Stimulated activated CD8-positive, alpha-beta memory T cell treated with anti-CD3 and anti-CD28 coated beads, Interleukin-12 subunit alpha, Interleukin-12 subunit beta, amount 100 ng/mL, for 1 hour (primary cell): Measurements from ENCODE around the gene FAM43A.
A peak's percentile ranks its signal among the peaks of the same experiment; 100 is the strongest.

Source experiments
- DNase-seq: peaks from one replicate; pipeline ENCODE4 v3.0.0-alpha.2; 2020; ENCODE audit warnings: low read depth

Gene FAM43A

GRCh38 chr3:194676471-194676870 is 9.2 kb upstream of the FAM43A start:
- DNase-seq, result no peak

- no peak for DNase-seq
Measured at GRCh38 chr3:194680888-194681615, 4.6 kb upstream of the FAM43A start.

GRCh38 chr3:194682189-194682693 is 3.4 kb upstream of the FAM43A start:
- DNase-seq, result no peak

DNA sequence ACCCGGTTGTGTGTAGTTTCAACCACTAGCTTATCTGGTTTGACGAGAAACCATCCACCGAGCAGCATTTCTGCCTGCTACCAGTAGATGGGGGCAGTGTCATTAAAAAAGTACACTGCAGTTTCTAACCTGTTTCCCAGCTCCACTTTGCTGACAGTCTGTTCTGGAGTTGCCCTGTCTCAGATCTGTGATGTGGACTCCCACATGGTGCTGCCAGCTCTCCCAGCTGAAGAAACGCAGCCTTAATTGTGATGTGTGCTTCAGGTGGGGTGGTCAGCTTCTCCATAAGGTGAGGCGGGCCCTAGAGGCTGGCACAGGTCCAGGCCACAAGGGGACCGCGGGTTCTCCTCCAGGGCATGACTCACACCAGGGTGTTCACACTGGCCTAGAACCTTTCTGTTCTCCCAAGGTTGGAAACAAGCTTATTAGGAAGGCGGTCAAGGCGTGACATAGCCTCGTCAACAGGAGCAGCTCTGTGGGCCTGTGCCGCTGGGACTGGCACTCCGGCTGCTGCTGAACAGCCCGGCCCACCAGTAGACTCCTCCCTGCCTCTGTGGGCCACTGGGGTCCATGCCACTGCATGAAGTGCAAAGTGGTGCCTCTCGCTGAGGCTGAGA is 2.9 kb upstream of the FAM43A start:
- DNase-seq, result peak; percentile 58

DNA sequence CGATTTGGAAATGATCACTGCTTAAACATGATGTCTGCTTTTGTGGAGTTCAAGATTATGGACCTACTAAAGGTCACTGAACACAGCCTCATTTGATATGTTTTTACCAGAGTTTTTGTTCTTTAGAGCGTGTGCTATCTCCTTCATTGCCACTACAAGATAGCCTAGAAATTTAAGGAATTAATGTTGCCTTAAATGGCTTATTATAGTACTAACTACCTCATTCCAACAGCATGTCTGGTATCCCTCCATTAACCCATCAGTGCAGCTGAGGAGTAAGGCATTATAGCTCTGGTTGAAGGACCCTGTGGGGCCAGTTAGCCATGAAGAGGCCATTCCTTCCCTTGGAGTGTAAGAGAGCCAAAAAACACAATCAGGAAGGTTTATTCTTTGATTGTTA is 2.3 kb upstream of the FAM43A start:
- no peak for DNase-seq

GRCh38 chr3:194685065-194685717 is 492 bp upstream of the FAM43A start:
- no peak for DNase-seq

GRCh38 chr3:194686414-194686815 is 732 bp downstream of the FAM43A start:
- no peak for DNase-seq

- DNase-seq, result no peak
Measured at GRCh38 chr3:194686816-194687637, 1.3 kb downstream of the FAM43A start.

- DNase-seq, result peak; percentile 69
Measured at GRCh38 chr3:194687638-194688199, 2.0 kb downstream of the FAM43A start.

GRCh38 chr3:194688200-194688740 is 2.6 kb downstream of the FAM43A start:
- DNase-seq, result no peak

DNA sequence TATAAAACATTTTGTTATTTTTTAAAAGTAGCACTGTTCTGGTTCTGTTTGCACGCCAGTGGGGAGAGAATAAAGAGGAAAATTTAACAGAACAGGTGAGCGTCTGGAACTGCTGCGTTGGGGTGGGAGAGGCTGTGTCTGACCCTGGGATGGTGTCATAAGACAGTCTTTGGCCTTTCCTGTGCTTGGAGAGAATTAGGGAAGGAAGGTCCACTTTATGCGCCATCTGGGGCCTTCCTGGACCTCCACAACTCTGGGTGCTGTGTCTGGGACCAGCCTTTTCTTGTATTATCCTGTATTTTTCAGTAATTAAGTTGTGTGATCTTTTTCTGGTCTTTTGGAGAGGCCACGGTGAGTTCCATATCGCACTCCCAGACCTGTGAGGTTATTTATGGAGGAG is 3.3 kb downstream of the FAM43A start:
- DNase-seq, result no peak

DNA sequence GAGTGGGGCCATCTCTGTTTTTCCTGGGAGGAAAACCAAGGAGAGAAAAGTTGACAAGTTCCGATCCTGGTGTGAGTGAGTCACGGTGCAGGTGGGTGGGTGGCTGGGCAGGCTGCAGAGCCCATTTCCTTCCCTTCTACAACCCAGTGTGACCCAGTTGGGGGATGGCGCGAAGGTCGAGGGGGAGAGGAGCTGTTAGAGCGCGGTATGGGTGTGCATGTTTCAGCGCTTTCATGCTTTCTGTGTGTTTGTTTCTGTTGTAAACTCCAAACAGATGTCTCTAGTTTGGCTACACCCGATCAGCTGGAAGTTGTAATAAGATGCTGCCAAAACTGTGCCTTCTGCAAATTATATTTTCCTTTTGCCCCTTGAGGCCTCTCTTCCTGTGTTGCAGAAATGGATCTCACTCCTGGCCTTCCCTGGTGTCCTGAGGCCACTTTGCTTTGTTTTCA is 3.8 kb downstream of the FAM43A start:
- no peak for DNase-seq

DNA sequence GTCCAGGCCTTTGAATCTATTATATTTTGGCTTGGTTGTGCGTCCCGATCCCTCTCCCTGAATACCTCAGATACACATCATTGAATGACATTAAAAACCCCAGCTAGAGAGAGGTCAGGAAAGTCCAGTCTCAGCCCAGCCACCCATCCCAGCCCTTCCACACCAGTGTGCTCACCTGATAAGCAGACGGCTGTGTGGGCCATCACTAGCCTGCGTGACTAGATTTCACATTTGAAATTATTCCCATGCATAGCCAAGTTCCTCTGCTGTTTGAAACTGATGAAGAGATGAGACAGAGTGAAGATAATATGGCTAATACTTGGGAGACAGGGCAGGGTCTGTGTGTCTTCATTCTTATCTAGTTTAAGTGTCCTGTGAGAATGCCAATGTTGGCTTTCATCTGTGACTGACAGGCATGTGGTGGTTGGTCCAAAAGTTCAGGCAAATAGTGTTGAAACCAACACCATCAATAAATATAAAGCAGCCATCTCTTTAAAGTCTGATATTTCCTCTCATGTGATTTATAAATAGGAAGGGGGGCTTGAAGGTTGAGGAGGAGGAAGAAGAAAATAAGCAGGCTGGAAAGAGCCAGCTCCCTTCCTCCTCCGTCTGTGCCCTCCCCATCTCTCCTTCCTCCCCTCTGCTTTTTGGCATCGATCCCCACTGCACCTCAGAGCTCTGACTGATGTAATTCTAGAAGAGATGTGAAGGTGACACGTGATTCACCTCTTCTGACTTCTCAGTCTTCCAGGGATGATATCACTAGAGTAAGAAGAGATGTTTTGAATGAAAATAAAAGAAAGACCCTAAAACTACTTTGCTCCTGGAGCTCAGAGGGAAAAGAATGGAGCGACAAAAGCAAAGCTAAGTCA is 5.1 kb downstream of the FAM43A start:
- no peak for DNase-seq

GRCh38 chr3:194691481-194692283 is 6.0 kb downstream of the FAM43A start:
- no peak for DNase-seq

DNA sequence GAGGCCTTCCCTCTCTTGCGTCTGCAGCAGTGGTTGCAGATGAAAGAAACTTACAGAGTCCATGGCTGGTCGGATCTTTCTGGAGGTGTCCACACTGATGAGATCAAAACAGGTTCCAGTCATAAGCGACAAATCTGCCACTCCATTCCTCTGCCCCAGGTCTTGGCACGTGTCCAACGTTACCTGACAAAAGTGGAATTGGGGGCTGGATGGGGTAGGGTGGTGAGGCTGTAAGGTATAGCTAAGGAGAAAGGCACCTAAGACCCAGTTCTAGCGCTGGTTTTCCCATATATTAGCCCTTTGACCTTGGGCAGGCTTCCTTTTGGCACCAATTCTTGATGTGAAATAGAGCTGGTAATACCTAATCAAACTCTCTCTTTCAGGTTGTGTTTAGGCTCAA is 11.0 kb downstream of the FAM43A start:
- no peak for DNase-seq

- DNase-seq, result no peak
Measured at GRCh38 chr3:194702545-194702944, 16.9 kb downstream of the FAM43A start.

GRCh38 chr3:194705227-194705626 is 19.5 kb downstream of the FAM43A start:
- no peak for DNase-seq

GRCh38 chr3:194705761-194706160 is 20.1 kb downstream of the FAM43A start:
- no peak for DNase-seq

- no peak for DNase-seq
Measured at GRCh38 chr3:194707147-194707540, 21.5 kb downstream of the FAM43A start.

- DNase-seq, result no peak
Measured at GRCh38 chr3:194711286-194711685, 25.6 kb downstream of the FAM43A start.
